Urothelium cell line (cell line): Measurements from ENCODE around the gene CEP89.
"Not testable (repeated sequence)": the region's sequence is repeated elsewhere in the genome, so short reads cannot be mapped to it uniquely, and the experiment has no call there.

Source experiments
- DNase-seq: peaks from one replicate; pipeline ENCODE4 v3.0.0; 2011; ENCODE audit warnings: low spot score, mixed read lengths
- FAIRE-seq: peaks from 2 replicates; lab custom pipeline; 2011; peaks lifted over from hg19 to GRCh38; lab: Jason Lieb, UNC

CEP89 gene

GRCh38 chr19:32848035-32848434, 123.7 kb downstream of the CEP89 start:
- FAIRE-seq, DNase-seq: not testable (repeated sequence)

GRCh38 chr19:32843716-32844245, 128.0 kb downstream of the CEP89 start:
- FAIRE-seq (no peak), DNase-seq (no peak)

GRCh38 chr19:32842061-32842460, 129.7 kb downstream of the CEP89 start:
- DNase-seq (no peak), FAIRE-seq (no peak)

- FAIRE-seq, result no peak
- no peak for DNase-seq
Observed at GRCh38 chr19:32837531-32837930, 134.2 kb downstream of the CEP89 start.

GRCh38 chr19:32833388-32833787, 138.4 kb downstream of the CEP89 start:
- not testable (repeated sequence) for DNase-seq, FAIRE-seq

GRCh38 chr19:32832825-32833224, 138.9 kb downstream of the CEP89 start:
- not testable (repeated sequence) for DNase-seq, FAIRE-seq

- not testable (repeated sequence) for DNase-seq, FAIRE-seq
Observed at GRCh38 chr19:32832094-32832493, 139.7 kb downstream of the CEP89 start.

- no peak for DNase-seq
- no peak for FAIRE-seq
Observed at GRCh38 chr19:32831611-32832010, 140.1 kb downstream of the CEP89 start.

- DNase-seq (peak; percentile 84), FAIRE-seq (peak; percentile 75)
Observed at GRCh38 chr19:32830231-32831014, 141.3 kb downstream of the CEP89 start.

GRCh38 chr19:32829345-32829896, 142.3 kb downstream of the CEP89 start:
- no peak for DNase-seq
- no peak for FAIRE-seq

- no peak for DNase-seq
- FAIRE-seq, result no peak
Observed at GRCh38 chr19:32828643-32829344, 143.0 kb downstream of the CEP89 start.

- FAIRE-seq (no peak), DNase-seq (no peak)
Observed at GRCh38 chr19:32828139-32828538, 143.6 kb downstream of the CEP89 start.
